Measurements from ENCODE around the gene DGKI. TPM values are rescaled to one million over a fixed set of nuclear protein-coding genes. Genes with fewer than 3 reads are reported as not detected.

The DGKI gene
- total and polyA plus RNA-seq, 9 of the 15 experiments (the other 6 are each of a cell fraction or from before 2014, with no cell fraction given), result 0.11 to 0.54 (median 0.15) TPM; not detected in 5

DNA sequence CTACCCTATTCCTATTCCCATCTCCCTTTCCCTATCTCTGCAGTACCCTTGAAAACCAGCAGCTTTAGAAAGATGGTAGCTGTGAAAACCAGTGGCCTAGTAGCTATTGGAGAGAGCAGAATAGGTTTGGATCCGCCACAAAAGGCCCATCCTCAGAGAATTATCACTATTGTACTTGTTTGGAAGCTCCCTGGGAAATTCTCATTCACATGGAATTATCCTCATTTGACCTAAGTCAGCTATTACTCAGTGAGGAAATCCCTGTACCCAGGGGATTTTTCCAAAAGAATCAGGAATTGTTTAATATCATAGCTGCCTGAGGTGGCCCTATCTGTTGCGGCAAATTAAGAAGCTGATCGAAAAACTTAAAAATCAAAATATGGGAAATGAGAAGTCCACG is 51.6 kb downstream of the DGKI start:
- DNase-seq (ENCODE audit: extremely low read depth in 1 of 4, low spot score in 3 of 4), result no peak
- no peak for ATAC-seq
- no peak overlapping the region for H3K4me3 ChIP-seq
- H3K9me3 ChIP-seq (replicated peaks; ENCODE audit: control insufficient read depth, insufficient read depth, low read depth, low read length), result no peaks in the 10 kb centered on the region
- no peak for FAIRE-seq
- WGBS (ENCODE audit: insufficient coverage, low coverage, missing lambda C conversion rate), result 0% methylated on average over 4 of the region's 4 CpGs
- BruUV-seq (replicated peaks), result no TSS peak
- no peak overlapping the region for H2AFZ ChIP-seq (ENCODE audit: low read depth, low read length)
- in situ Hi-C loops (cut with MboI), result no loop called here
- no peaks in the 10 kb centered on the region for H3K9me1 ChIP-seq (ENCODE audit: control insufficient read depth, insufficient read depth, low read length)
- POLR2A ChIA-PET, result no interaction called here
- CTCF ChIA-PET (ENCODE audit: low intra/inter-chr PET ratio), result no interaction called here
- H3K4me1 ChIP-seq (replicated peaks in 1 of 2; ENCODE audit: control insufficient read depth in 2 of 2, insufficient read depth in 2 of 2, low read length in 2 of 2), result no peaks in the 10 kb centered on the region
- H3K4me2 ChIP-seq (ENCODE audit: insufficient read depth, low read length), result no peak overlapping the region
- H3K9ac ChIP-seq (ENCODE audit: insufficient read depth in 1 of 2, low read depth in 2 of 2, low read length in 2 of 2), result no peak overlapping the region
- no peaks in the 10 kb centered on the region; a peak in 1 of 5 replicates for H3K27me3 ChIP-seq (ENCODE audit: control insufficient read depth in 2 of 2, insufficient read depth in 2 of 2, low read length in 2 of 2)
- H3K27ac ChIP-seq (ENCODE audit: extremely low read depth, low read depth, low read length), result no peak overlapping the region
- no peaks in the 10 kb centered on the region for H4K20me1 ChIP-seq (replicated peaks; ENCODE audit: control insufficient read depth, insufficient read depth, low read length)
- intact Hi-C loops (cut with micrococcal nuclease), result no loop called here
- no peaks in the 10 kb centered on the region for H3K36me3 ChIP-seq (ENCODE audit: control insufficient read depth, insufficient read depth, low read length)
- no peak for TF ChIP-seq PTTG1 (tag; IDR thresholded peaks at IDR 0.05; ENCODE audit: low read depth)
- TF ChIP-seq SIRT6 (IDR thresholded peaks at IDR 0.05; ENCODE audit: low read depth, low read length), result no peak
- TF ChIP-seq FOS (IDR thresholded peaks at IDR 0.05; ENCODE audit: extremely low read depth, insufficient read length), result no peak
- TF ChIP-seq, protein P1, sequence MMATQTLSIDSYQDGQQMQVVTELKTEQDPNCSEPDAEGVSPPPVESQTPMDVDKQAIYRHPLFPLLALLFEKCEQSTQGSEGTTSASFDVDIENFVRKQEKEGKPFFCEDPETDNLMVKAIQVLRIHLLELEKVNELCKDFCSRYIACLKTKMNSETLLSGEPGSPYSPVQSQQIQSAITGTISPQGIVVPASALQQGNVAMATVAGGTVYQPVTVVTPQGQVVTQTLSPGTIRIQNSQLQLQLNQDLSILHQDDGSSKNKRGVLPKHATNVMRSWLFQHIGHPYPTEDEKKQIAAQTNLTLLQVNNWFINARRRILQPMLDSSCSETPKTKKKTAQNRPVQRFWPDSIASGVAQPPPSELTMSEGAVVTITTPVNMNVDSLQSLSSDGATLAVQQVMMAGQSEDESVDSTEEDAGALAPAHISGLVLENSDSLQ (IDR thresholded peaks at IDR 0.05), result no peak
- TF ChIP-seq STAT5A (IDR thresholded peaks at IDR 0.05; ENCODE audit: borderline replicate concordance, low read length), result no peak
- TF ChIP-seq FOXA3 (CRISPR knock-in tag; conservative IDR thresholded peaks at IDR 0.05 in 1 of 2, IDR thresholded peaks at IDR 0.05 in 1 of 2), result no peak
- TF ChIP-seq EHMT2 (IDR thresholded peaks at IDR 0.05), result no peak
- TF ChIP-seq, protein P2, sequence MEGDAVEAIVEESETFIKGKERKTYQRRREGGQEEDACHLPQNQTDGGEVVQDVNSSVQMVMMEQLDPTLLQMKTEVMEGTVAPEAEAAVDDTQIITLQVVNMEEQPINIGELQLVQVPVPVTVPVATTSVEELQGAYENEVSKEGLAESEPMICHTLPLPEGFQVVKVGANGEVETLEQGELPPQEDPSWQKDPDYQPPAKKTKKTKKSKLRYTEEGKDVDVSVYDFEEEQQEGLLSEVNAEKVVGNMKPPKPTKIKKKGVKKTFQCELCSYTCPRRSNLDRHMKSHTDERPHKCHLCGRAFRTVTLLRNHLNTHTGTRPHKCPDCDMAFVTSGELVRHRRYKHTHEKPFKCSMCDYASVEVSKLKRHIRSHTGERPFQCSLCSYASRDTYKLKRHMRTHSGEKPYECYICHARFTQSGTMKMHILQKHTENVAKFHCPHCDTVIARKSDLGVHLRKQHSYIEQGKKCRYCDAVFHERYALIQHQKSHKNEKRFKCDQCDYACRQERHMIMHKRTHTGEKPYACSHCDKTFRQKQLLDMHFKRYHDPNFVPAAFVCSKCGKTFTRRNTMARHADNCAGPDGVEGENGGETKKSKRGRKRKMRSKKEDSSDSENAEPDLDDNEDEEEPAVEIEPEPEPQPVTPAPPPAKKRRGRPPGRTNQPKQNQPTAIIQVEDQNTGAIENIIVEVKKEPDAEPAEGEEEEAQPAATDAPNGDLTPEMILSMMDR (IDR thresholded peaks at IDR 0.05 in 2 of 3, conservative IDR thresholded peaks at IDR 0.05 in 1 of 3; ENCODE audit: insufficient read depth in 2 of 3, low read depth in 1 of 3, low read length in 3 of 3), result no peak
- TF ChIP-seq, protein P3, sequence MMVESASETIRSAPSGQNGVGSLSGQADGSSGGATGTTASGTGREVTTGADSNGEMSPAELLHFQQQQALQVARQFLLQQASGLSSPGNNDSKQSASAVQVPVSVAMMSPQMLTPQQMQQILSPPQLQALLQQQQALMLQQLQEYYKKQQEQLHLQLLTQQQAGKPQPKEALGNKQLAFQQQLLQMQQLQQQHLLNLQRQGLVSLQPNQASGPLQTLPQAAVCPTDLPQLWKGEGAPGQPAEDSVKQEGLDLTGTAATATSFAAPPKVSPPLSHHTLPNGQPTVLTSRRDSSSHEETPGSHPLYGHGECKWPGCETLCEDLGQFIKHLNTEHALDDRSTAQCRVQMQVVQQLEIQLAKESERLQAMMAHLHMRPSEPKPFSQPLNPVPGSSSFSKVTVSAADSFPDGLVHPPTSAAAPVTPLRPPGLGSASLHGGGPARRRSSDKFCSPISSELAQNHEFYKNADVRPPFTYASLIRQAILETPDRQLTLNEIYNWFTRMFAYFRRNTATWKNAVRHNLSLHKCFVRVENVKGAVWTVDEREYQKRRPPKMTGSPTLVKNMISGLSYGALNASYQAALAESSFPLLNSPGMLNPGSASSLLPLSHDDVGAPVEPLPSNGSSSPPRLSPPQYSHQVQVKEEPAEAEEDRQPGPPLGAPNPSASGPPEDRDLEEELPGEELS (CRISPR knock-in tag; IDR thresholded peaks at IDR 0.05; ENCODE audit: borderline replicate concordance), result no peak
- no peak for TF ChIP-seq ADNP (tag; IDR thresholded peaks at IDR 0.05)
- no peak for TF ChIP-seq RFX1 (IDR thresholded peaks at IDR 0.05)
- TF ChIP-seq, protein P4, sequence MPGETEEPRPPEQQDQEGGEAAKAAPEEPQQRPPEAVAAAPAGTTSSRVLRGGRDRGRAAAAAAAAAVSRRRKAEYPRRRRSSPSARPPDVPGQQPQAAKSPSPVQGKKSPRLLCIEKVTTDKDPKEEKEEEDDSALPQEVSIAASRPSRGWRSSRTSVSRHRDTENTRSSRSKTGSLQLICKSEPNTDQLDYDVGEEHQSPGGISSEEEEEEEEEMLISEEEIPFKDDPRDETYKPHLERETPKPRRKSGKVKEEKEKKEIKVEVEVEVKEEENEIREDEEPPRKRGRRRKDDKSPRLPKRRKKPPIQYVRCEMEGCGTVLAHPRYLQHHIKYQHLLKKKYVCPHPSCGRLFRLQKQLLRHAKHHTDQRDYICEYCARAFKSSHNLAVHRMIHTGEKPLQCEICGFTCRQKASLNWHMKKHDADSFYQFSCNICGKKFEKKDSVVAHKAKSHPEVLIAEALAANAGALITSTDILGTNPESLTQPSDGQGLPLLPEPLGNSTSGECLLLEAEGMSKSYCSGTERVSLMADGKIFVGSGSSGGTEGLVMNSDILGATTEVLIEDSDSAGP (CRISPR knock-in tag; IDR thresholded peaks at IDR 0.05), result no peak
- TF ChIP-seq, protein P5, sequence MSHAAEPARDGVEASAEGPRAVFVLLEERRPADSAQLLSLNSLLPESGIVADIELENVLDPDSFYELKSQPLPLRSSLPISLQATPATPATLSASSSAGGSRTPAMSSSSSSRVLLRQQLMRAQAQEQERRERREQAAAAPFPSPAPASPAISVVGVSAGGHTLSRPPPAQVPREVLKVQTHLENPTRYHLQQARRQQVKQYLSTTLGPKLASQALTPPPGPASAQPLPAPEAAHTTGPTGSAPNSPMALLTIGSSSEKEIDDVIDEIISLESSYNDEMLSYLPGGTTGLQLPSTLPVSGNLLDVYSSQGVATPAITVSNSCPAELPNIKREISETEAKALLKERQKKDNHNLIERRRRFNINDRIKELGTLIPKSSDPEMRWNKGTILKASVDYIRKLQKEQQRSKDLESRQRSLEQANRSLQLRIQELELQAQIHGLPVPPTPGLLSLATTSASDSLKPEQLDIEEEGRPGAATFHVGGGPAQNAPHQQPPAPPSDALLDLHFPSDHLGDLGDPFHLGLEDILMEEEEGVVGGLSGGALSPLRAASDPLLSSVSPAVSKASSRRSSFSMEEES (CRISPR knock-in tag; IDR thresholded peaks at IDR 0.05), result no peak
- TF ChIP-seq HIVEP1 (CRISPR knock-in tag; IDR thresholded peaks at IDR 0.05), result no peak
- no peak for TF ChIP-seq HEY1 (CRISPR knock-in tag; IDR thresholded peaks at IDR 0.05; ENCODE audit: borderline replicate concordance)
- no peaks in the 10 kb centered on the region for H3K79me2 ChIP-seq (ENCODE audit: control insufficient read depth, insufficient read depth, low read length)
